Progenitor cell of endocrine pancreas (in vitro differentiated cells): Measurements from ENCODE around the gene FNDC3B. TPM values are rescaled to one million over a fixed set of nuclear protein-coding genes. Genes with fewer than 3 reads are reported as not detected.

Source experiments
- DNase-seq: peaks from one replicate; pipeline ENCODE4 v3.0.0; 2021; ENCODE audit warnings: low spot score; ENCODE audit not compliant: unreplicated experiment
- H3K27ac Mint-ChIP-seq: 2 replicates; pipeline ENCODE4 v1.8.0; 2021; ENCODE audit warnings: mild to moderate bottlenecking, moderate library complexity, mixed read lengths
- H3K27me3 Mint-ChIP-seq: 2 replicates; pipeline ENCODE4 v1.8.0; 2021; ENCODE audit warnings: mixed read lengths
- H3K36me3 Mint-ChIP-seq: 2 replicates; pipeline ENCODE4 v1.8.0; 2022; ENCODE audit warnings: mixed read lengths; ENCODE audit not compliant: insufficient read depth
- H3K4me1 Mint-ChIP-seq: 2 replicates; pipeline ENCODE4 v1.8.0; 2021; ENCODE audit warnings: low read depth, mixed read lengths
- H3K4me3 Mint-ChIP-seq: 2 replicates; pipeline ENCODE4 v1.8.0; 2021; ENCODE audit warnings: low read depth, mild to moderate bottlenecking, moderate library complexity, mixed read lengths
- H3K9me3 Mint-ChIP-seq: 2 replicates; pipeline ENCODE4 v1.8.0; 2021; ENCODE audit warnings: low read depth, mixed read lengths
- CTCF ChIP-seq: fragments of 200-600 bp; sonication (generic); IDR thresholded peaks from one replicate; pipeline ENCODE4 v1.5.0; 2021; ENCODE audit warnings: antibody characterized with exemption, mild to moderate bottlenecking; ENCODE audit not compliant: unreplicated experiment
- total RNA-seq: library from RNA; stranded (reverse); gene quantifications from 2 replicates; pipeline ENCODE4 v1.2.1, GENCODE V29; 2021

Gene FNDC3B
- total RNA-seq, 1 donor from 2014 or later = 158 TPM

GRCh38 chr3:172210355-172210754 lies 171.0 kb downstream of the FNDC3B start:
- Mint-ChIP-seq H3K9me3 (no peaks in the 10 kb centered on the region), H3K36me3 (peaks cover 13% of the 10 kb centered on the region), H3K4me1 (peaks cover 27% of the 10 kb centered on the region), H3K27me3 (no peaks in the 10 kb centered on the region), H3K4me3 (no peak overlapping the region), H3K27ac (no peak overlapping the region)
- TF ChIP-seq CTCF = no peak
- no peak for DNase-seq

DNA sequence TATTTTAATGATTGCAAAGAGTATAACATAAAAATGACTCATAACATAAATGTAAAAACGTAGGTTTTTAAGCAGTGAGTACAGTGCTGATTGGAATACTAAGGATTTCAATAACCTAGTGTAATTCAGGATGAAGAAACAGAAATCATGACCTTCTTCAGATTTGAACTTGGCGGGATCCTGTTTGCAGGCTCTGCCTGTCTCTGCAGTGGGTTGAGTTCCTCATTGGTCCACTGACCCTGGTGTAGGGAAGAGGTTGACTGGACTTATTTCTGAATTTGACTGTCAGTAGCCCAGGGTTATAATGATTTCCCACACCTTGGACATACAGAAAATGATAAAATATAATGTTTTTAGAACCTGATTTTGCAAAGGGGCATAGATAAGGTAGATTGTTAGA lies 171.7 kb downstream of the FNDC3B start:
- no peak overlapping the region for H3K4me3 Mint-ChIP-seq
- no peak overlapping the region for H3K27ac Mint-ChIP-seq
- DNase-seq = no peak
- H3K4me1 Mint-ChIP-seq = peaks cover 25% of the 10 kb centered on the region
- H3K9me3 Mint-ChIP-seq = no peaks in the 10 kb centered on the region
- no peak for TF ChIP-seq CTCF
- H3K36me3 Mint-ChIP-seq = peaks cover 11% of the 10 kb centered on the region
- no peaks in the 10 kb centered on the region for H3K27me3 Mint-ChIP-seq

DNA sequence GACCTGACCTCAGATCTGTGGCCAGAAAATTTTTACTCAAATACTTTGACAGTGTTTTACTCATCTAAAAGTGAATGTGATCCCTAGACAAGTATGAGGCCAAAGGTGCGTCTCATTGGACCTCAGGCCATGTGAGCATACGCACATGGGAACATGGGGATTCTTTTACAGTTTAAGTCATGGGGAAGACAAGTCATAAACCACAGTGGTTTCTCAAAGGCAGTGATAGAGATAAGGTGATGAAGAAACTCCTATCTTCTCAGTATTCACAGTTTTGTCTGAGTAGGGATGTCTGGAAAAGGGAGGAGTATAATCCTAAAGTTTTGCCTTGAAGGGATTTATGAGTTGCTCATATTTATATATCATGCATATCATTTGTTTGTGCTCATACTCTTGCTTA lies 173.8 kb downstream of the FNDC3B start:
- Mint-ChIP-seq H3K36me3 (peaks cover 7% of the 10 kb centered on the region), H3K4me3 (no peak overlapping the region), H3K9me3 (no peaks in the 10 kb centered on the region), H3K27me3 (no peaks in the 10 kb centered on the region), H3K4me1 (peaks cover 33% of the 10 kb centered on the region), H3K27ac (peak overlapping the region; percentile 42)
- DNase-seq = no peak
- TF ChIP-seq CTCF = no peak

GRCh38 chr3:172213904-172214303 lies 174.5 kb downstream of the FNDC3B start:
- Mint-ChIP-seq H3K27me3 (no peaks in the 10 kb centered on the region), H3K36me3 (peaks cover 7% of the 10 kb centered on the region), H3K4me3 (no peak overlapping the region), H3K4me1 (peaks cover 40% of the 10 kb centered on the region), H3K27ac (peak overlapping the region; percentile 42), H3K9me3 (no peaks in the 10 kb centered on the region)
- DNase-seq = no peak
- no peak for TF ChIP-seq CTCF

- H3K36me3 Mint-ChIP-seq = peaks cover 6% of the 10 kb centered on the region
- H3K9me3 Mint-ChIP-seq = no peaks in the 10 kb centered on the region
- H3K27ac Mint-ChIP-seq = no peak overlapping the region
- no peak for TF ChIP-seq CTCF
- no peak for DNase-seq
- no peak overlapping the region for H3K4me3 Mint-ChIP-seq
- H3K27me3 Mint-ChIP-seq = no peaks in the 10 kb centered on the region
- peaks cover 46% of the 10 kb centered on the region for H3K4me1 Mint-ChIP-seq
Observed at GRCh38 chr3:172216267-172216666, 176.9 kb downstream of the FNDC3B start.
